Neuronal stem cell (in vitro differentiated cells): ENCODE results near the gene PLEKHG1. TPM values are rescaled to one million over a fixed set of nuclear protein-coding genes. Genes with fewer than 3 reads are reported as not detected.

Source experiments
- DNase-seq: peaks from one replicate; pipeline ENCODE4 v3.0.0-alpha.2; 2013; ENCODE audit warnings: low spot score
- H2AFZ ChIP-seq: one replicate; pipeline ENCODE4 v1.6.1; 2013; ENCODE audit warnings: mild to moderate bottlenecking, low read length, inconsistent platforms
- H2AK5ac ChIP-seq: 2 replicates; pipeline ENCODE4 v1.6.1; 2013; ENCODE audit warnings: low read depth, mild to moderate bottlenecking, inconsistent platforms, low read length, moderate library complexity, mixed read lengths
- H2BK120ac ChIP-seq: 2 replicates; pipeline ENCODE4 v1.6.1; 2013; ENCODE audit warnings: low read depth, mild to moderate bottlenecking, inconsistent platforms, low read length, moderate library complexity, mixed read lengths
- H2BK12ac ChIP-seq: one replicate; pipeline ENCODE4 v1.6.1; 2013; ENCODE audit warnings: low read length, inconsistent platforms
- H2BK15ac ChIP-seq: 2 replicates; pipeline ENCODE4 v1.6.1; 2013; ENCODE audit warnings: mild to moderate bottlenecking, low read length, inconsistent platforms, mixed read lengths
- H2BK5ac ChIP-seq: one replicate; pipeline ENCODE4 v1.6.1; 2013; ENCODE audit warnings: inconsistent platforms, mild to moderate bottlenecking, low read length, moderate library complexity
- H3K14ac ChIP-seq: one replicate; pipeline ENCODE4 v1.6.1; 2013; ENCODE audit warnings: low read length, inconsistent platforms
- H3K18ac ChIP-seq: 2 replicates; pipeline ENCODE4 v1.6.1; 2013; ENCODE audit warnings: low read length, inconsistent platforms
- H3K23ac ChIP-seq: 2 replicates; pipeline ENCODE4 v1.6.1; 2013; ENCODE audit warnings: low read depth, mild to moderate bottlenecking, mixed read lengths, low read length, inconsistent platforms; ENCODE audit not compliant: poor library complexity
- H3K27ac ChIP-seq: replicated peaks from 3 replicates; pipeline ENCODE4 v1.5.1; 2013; ENCODE audit warnings: low read length, inconsistent platforms
- H3K27me3 ChIP-seq, 3 experiments: 2 replicates each; pipeline ENCODE4 v1.6.1; 2013; ENCODE audit warnings: low read length in 3 of 3, mild to moderate bottlenecking in 2 of 3, inconsistent platforms in 1 of 3, low read depth in 1 of 3, mixed read lengths in 1 of 3, moderate library complexity in 1 of 3; ENCODE audit not compliant: control insufficient read depth in 3 of 3, insufficient read depth in 3 of 3
- H3K36me3 ChIP-seq, 2 donors: replicated peaks in 1 of 2; 2 replicates each; pipeline ENCODE4 v1.6.1; 2013; ENCODE audit warnings: low read length in 2 of 2; ENCODE audit not compliant: control insufficient read depth in 2 of 2, insufficient read depth in 2 of 2
- H3K4ac ChIP-seq: 2 replicates; pipeline ENCODE4 v1.6.1; 2013; ENCODE audit warnings: inconsistent platforms, mild to moderate bottlenecking, low read length, moderate library complexity
- H3K4me1 ChIP-seq, 2 donors: 1 replicate in 1 of 2; 2 replicates in 1 of 2; pipeline ENCODE4 v1.6.1; 2013; ENCODE audit warnings: low read length in 2 of 2, low read depth in 1 of 2; ENCODE audit not compliant: control insufficient read depth in 2 of 2, insufficient read depth in 1 of 2
- H3K4me2 ChIP-seq: one replicate; pipeline ENCODE4 v1.6.1; 2013; ENCODE audit warnings: mild to moderate bottlenecking, low read length, inconsistent platforms; ENCODE audit not compliant: insufficient read depth, poor library complexity, severe bottlenecking
- H3K4me3 ChIP-seq, 2 donors: 2 replicates each; pipeline ENCODE4 v1.5.1; 2013; ENCODE audit warnings: low read length in 2 of 2, mild to moderate bottlenecking in 2 of 2, inconsistent platforms in 1 of 2, moderate library complexity in 1 of 2
- H3K79me1 ChIP-seq: one replicate; pipeline ENCODE4 v1.6.1; 2013; ENCODE audit warnings: low read depth, mild to moderate bottlenecking, inconsistent platforms, low read length, moderate library complexity
- H3K9ac ChIP-seq: one replicate; pipeline ENCODE4 v1.6.1; 2013; ENCODE audit warnings: mild to moderate bottlenecking, low read depth, low read length, inconsistent platforms; ENCODE audit not compliant: poor library complexity
- H3K9me3 ChIP-seq, 2 donors: replicated peaks in 1 of 2; 2 replicates each; pipeline versions ENCODE3 to v1.6.1; 2013; ENCODE audit warnings: low read length in 2 of 2, mild to moderate bottlenecking in 2 of 2, inconsistent platforms in 1 of 2, low read depth in 1 of 2, mixed read lengths in 1 of 2, moderate library complexity in 1 of 2; ENCODE audit not compliant: control insufficient read depth in 2 of 2, insufficient read depth in 1 of 2
- H4K8ac ChIP-seq: one replicate; pipeline ENCODE4 v1.6.1; 2013; ENCODE audit warnings: low read depth, mild to moderate bottlenecking, inconsistent platforms, low read length, moderate library complexity
- H4K91ac ChIP-seq: one replicate; pipeline ENCODE4 v1.6.1; 2013; ENCODE audit warnings: low read length, low read depth, mild to moderate bottlenecking, inconsistent platforms; ENCODE audit not compliant: poor library complexity
- WGBS, 2 donors: extraction: QIAGEN DNeasy Blood & Tissue Kit; methylation state at CpG; one replicate each; pipeline ENCODE4 v1.1.7; 2013; ENCODE audit warnings: missing lambda C conversion rate in 2 of 2, mixed read lengths in 1 of 2; ENCODE audit not compliant: insufficient read length in 2 of 2, insufficient replicate concordance in 1 of 2; ENCODE audit errors: extremely low coverage in 2 of 2; 5-methylcytosine and 5-hydroxymethylcytosine counted together
- polyA plus RNA-seq, 2 experiments: library from polyadenylated mRNA; stranded (reverse); fragments of 200-250 nt; gene quantifications; one replicate each; pipeline ENCODE4 v1.2.3, GENCODE V29; 2013

PLEKHG1 gene
- polyA plus RNA-seq (2013, experiment 1 of 2), result 10.8 TPM
- 11.9 TPM for polyA plus RNA-seq (2013, experiment 2 of 2)

DNA sequence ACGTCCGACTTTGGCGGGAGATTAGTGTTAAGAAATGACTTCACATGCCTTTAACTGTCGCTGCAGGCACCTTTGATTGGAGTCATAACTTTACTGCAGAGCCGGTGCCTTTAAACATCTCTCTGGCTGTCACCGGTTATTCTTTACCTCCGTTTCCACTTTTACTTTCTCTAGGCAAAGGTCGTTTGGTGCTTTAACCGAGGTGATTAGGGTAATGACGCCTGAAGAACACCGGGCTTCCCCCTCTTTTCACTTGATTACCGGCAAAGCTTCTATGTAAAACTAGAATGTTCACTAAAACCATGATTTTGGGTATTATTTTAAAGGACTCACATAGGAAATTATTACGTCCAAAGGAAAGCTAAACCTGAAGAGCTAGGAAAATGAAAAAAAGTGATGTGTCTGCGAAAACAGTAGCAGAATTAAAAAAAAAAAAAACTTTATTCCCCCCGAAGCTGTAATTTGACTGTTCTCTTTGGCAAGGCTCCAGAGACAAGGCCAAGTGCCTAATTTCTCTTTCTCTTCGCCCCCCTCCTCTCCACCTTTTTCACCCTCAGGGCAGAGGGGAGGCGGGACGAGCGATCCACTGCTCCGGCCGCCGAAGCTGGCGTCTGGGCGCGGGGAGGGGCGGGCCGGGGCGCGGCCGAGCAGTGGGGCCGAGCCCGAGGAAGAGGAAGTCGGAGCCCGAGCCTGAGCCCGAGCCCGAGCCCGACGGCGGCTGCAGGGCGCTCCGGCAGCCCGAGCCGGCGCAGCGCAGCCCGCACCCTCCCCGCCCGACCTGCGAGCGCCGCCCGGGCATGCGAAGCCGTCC, at the start of gene PLEKHG1:
Gene PLEKHG1, plus strand, starts transcription at position 687 of the 811 bp plus-strand sequence. CDS start 133,797 bp downstream, outside the sequence.
- DNase-seq, result peak; percentile 53
- peak within 1 kb of the TSS; percentile 89 for H3K27ac ChIP-seq
- H4K91ac ChIP-seq, result no peak within 1 kb of the TSS
- H2BK15ac ChIP-seq, result peak within 1 kb of the TSS; percentile 87
- peak within 1 kb of the TSS; percentile 95 for H2BK5ac ChIP-seq
- WGBS, 2 donors, result no CpG with 5 or more reads among the region's 54 CpGs
- H4K8ac ChIP-seq, result no peak within 1 kb of the TSS
- H2AFZ ChIP-seq, result peak within 1 kb of the TSS; percentile 97
- peaks cover 0 to 5% (median 0%) of the 10 kb centered on the region in 3 experiments for H3K27me3 ChIP-seq
- peaks cover 7 to 8% of the 10 kb centered on the region in 2 donors for H3K4me1 ChIP-seq
- peak within 1 kb of the TSS; percentile 98 for H3K18ac ChIP-seq
- H3K4ac ChIP-seq, result no peak within 1 kb of the TSS
- peak within 1 kb of the TSS; percentile 6 for H3K23ac ChIP-seq
- peak within 1 kb of the TSS; percentile 26 for H2AK5ac ChIP-seq
- H2BK120ac ChIP-seq, result peak within 1 kb of the TSS; percentile 73
- H3K14ac ChIP-seq, result peak within 1 kb of the TSS; percentile 89
- peak within 1 kb of the TSS; percentile 76 for H3K4me2 ChIP-seq
- H2BK12ac ChIP-seq, result no peak within 1 kb of the TSS
- H3K9me3 ChIP-seq, result no peaks in the 10 kb centered on the region
- no peaks in the 10 kb centered on the region for H3K36me3 ChIP-seq
- H3K79me1 ChIP-seq, result peaks cover 3% of the 10 kb centered on the region
- H3K4me3 ChIP-seq, result peak within 1 kb of the TSS; percentile 71 to 85
- peak within 1 kb of the TSS; percentile 91 for H3K9ac ChIP-seq

DNA sequence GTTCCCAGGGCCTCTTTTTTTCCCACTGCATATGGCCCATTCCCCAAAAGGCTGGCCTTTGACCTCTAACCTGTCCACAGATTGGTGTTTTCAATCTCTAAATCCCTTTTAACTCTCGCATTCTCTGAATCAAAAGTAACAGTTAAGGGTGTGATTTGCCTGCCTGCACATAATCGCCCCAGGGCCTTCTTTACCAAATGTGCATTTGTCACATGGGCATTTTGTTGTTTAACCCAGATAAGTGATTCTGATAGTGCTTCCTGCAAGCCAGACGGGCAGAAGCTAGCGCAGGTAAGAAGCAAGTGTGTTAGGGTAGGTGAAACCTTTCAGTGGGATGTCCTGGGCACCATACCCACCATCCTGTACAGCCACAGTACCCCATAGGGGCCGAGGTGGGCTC, 49.4 kb upstream of the PLEKHG1 start:
- Histone ChIP-seq H3K4me3 (no peak overlapping the region), H3K79me1 (no peaks in the 10 kb centered on the region), H3K14ac (no peak overlapping the region), H2AFZ (no peak overlapping the region), H3K18ac (no peak overlapping the region), H2AK5ac (no peak overlapping the region), H3K9ac (no peak overlapping the region), H4K8ac (no peak overlapping the region), H3K23ac (no peak overlapping the region), H2BK120ac (no peak overlapping the region), H2BK5ac (no peak overlapping the region), H3K9me3 (no peaks in the 10 kb centered on the region), H2BK12ac (no peak overlapping the region), H3K36me3 (no peaks in the 10 kb centered on the region), H4K91ac (no peak overlapping the region), H3K27me3 (no peaks in the 10 kb centered on the region), H3K4ac (no peak overlapping the region), H2BK15ac (no peak overlapping the region), H3K27ac (no peak overlapping the region), H3K4me1 (peaks cover 3 to 8% of the 10 kb centered on the region in 2 donors), H3K4me2 (no peak overlapping the region)
- no CpG with 5 or more reads among the region's 5 CpGs for WGBS, 2 donors
- no peak for DNase-seq

DNA sequence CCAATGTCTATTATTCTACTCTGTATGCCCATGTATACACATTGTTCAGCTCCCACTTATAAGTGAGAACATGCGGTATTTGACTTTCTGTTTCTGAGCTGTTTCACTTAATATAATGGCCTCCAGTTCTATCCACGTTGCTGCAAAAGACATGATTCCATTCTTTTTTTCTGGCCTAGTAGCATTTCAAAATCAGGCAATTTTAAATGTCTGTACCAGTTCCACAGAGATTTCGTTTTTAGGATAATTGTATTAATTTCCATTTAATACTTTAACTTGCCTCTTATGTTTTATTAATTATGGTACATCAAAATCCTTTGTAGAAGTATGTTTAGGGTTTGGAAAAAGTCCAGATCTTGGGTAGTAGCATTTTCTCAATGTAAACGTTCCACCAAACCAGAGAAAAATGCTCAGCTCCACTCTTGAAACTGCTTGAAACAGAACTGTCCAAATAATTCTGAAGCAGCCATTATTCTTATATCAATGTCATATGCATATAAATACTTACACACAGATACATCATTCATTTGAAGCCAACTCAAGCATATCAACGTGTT, 42.6 kb upstream of the PLEKHG1 start:
- H2BK120ac ChIP-seq, result no peak overlapping the region
- H3K4ac ChIP-seq, result no peak overlapping the region
- no peaks in the 10 kb centered on the region for H3K79me1 ChIP-seq
- H2BK12ac ChIP-seq, result no peak overlapping the region
- H3K18ac ChIP-seq, result no peak overlapping the region
- H4K8ac ChIP-seq, result no peak overlapping the region
- H3K4me3 ChIP-seq, result no peak overlapping the region
- H3K27me3 ChIP-seq, result no peaks in the 10 kb centered on the region
- H2BK5ac ChIP-seq, result no peak overlapping the region
- no peak overlapping the region for H3K14ac ChIP-seq
- H3K4me2 ChIP-seq, result no peak overlapping the region
- no peak overlapping the region for H3K23ac ChIP-seq
- H3K27ac ChIP-seq, result no peak overlapping the region
- no peak overlapping the region for H2BK15ac ChIP-seq
- no peak overlapping the region for H2AK5ac ChIP-seq
- H3K36me3 ChIP-seq, result no peaks in the 10 kb centered on the region
- no peak for DNase-seq
- no peak overlapping the region for H3K9ac ChIP-seq
- H3K4me1 ChIP-seq, result no peaks in the 10 kb centered on the region
- no CpG with 5 or more reads among the region's 5 CpGs for WGBS, 2 donors
- H4K91ac ChIP-seq, result no peak overlapping the region
- H3K9me3 ChIP-seq, result peaks cover 0 to 2% of the 10 kb centered on the region in 2 donors
- no peak overlapping the region for H2AFZ ChIP-seq
